Inferior parietal cortex (tissue), 1 donor: ENCODE measurements around the gene HABP4.

Source experiments
- DNase-seq: peaks from one replicate; pipeline ENCODE4 v3.0.0-alpha.2; 2016; ENCODE audit errors: extremely low spot score

HABP4 gene

DNA sequence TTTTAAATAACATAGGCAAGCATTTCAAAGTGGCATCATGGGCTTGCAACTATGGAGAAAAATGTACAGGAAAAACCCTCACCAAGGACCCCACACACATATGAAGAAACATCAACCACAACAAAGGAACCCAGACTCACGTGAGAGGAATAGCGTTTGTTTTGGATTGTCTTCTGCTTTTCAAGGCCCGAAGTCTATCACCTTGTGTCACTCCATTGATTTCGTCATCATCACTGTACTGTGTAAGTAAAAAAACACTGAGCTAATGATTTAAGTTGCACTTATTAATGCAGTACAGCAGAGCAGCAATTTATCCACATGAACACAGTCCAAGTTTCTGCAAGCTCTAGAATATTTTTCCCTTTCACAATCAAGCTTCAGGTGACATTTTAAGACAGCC, 72.4 kb downstream of the HABP4 start:
- DNase-seq = no peak

DNA sequence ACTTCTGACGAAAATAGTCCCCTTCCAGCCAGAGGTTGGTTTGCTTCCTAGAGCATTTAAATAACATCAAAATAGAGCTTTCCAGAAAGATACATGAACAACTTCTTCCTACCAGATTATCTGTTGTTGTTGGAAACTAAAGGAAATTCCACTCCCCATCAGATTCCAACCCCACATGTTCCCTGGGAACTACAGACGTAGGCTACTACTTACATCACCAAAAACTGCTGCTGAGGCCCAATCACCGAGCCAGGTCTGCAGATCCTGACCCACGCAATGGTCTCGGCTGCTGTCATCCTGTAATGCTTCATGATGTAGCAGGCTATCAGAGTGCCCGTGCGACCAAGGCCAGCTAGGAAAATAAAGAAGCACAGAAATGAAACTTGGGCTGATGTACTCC, 73.4 kb downstream of the HABP4 start:
- no peak for DNase-seq

DNA sequence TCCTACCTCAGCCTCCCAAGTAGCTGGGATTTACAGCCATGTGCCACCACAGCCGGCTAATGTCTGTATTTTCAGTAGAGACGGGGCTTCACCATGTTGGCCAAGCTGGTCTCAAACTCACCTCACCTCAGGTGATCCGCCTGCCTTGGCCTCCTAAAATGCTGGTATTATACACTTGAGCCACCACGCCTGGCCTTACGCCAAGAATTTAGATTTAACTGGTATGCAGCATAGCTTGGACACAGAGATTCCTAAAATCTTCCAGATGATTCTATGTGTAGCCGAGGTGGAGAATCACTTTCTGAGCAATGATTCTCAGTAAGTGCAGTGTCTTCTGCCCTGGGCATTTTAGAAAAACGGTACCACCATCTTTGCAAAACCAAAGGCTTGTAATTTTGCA, 74.1 kb downstream of the HABP4 start:
- no peak for DNase-seq

GRCh38 chr9:96524764-96525163, 74.8 kb downstream of the HABP4 start:
- no peak for DNase-seq

- no peak for DNase-seq
Observed at GRCh38 chr9:96532173-96532572, 82.2 kb downstream of the HABP4 start.

DNA sequence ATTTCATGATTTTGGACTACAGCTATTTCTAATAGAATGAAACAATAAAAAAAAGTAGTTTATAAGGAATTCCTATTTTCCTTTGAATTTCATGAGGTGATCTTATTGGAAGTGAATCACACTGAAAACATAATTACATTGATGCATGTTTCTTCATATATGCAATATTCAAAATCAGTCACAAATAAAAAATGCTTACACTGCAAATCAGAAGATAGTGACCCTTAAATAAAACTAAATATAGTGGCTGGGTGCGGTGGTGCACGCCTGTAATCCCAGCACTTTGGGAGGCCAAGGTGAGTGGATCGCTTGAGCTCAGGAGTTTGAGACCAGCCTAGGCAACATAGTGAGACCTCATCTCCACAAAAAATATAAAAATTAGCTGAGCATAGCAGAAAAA, 90.1 kb downstream of the HABP4 start:
- no peak for DNase-seq
